Adrenal gland (tissue), 5 donors: Measurements from ENCODE around the gene LRP8.

ENCODE experiments used
- CTCF ChIP-seq, 6 experiments: fragments of 450-650 bp in 4 of 6; fragments of 200-600 bp in 2 of 6; sonication (generic) in 1 of 6; IDR thresholded peaks; 1 replicate in 5 of 6; 2 replicates in 1 of 6; pipeline versions ENCODE4 v1.5.1 to v1.8.0; 2016 to 2021; ENCODE audit warnings: antibody characterized with exemption in 6 of 6, mild to moderate bottlenecking in 2 of 6, moderate library complexity in 1 of 6
- POLR2A ChIP-seq, 2 donors: fragments of 450-650 bp; IDR thresholded peaks; one replicate each; pipeline ENCODE4 v1.6.1; 2017; ENCODE audit warnings: antibody characterized with exemption in 2 of 2, mild to moderate bottlenecking in 2 of 2, moderate library complexity in 1 of 2
- donor health status: DM: no; HTN: no; CAD: no.

GRCh38 chr1:53274026-53274425, 53.8 kb downstream of the LRP8 start:
- TF ChIP-seq CTCF (IDR thresholded peaks at IDR 0.05) (no peak), POLR2A (IDR thresholded peaks at IDR 0.05) (no peak)
